Endothelial cell of umbilical vein (primary cell): Measurements from ENCODE around the gene SMC1A. TPM values are rescaled to one million over a fixed set of nuclear protein-coding genes. Genes with fewer than 3 reads are reported as not detected.
A peak's percentile ranks its signal among the peaks of the same experiment; 100 is the strongest.

ENCODE experiments used
- BruUV-seq: library from RNA; stranded (reverse); fragments of 400-500 nt; replicated peaks from 2 replicates; lab custom pipeline; 2021; lab: Mats Ljungman, UMichigan
- CTCF ChIA-PET: fragments of 300-600, 350-600 bp; sonication (Branson Sonifier 250); formaldehyde crosslinking; loops from one replicate; lab custom pipeline; 2021; ENCODE audit warnings: antibody characterized with exemption, inconsistent platforms; lab: Charles Lee
- POLR2A ChIA-PET: fragments of 300-600, 350-600 bp; sonication (Branson Sonifier 250); formaldehyde crosslinking; loops from one replicate; lab custom pipeline; 2021; ENCODE audit warnings: antibody characterized with exemption, inconsistent platforms; lab: Charles Lee
- DNase-seq: peaks from one replicate; pipeline ENCODE4 v3.0.0-alpha.2; 2011; ENCODE audit warnings: low read depth, low spot score
- FAIRE-seq: peaks from 2 replicates; lab custom pipeline; 2011; peaks lifted over from hg19 to GRCh38; lab: Jason Lieb, UNC
- H2AFZ ChIP-seq: 2 replicates; pipeline ENCODE4 v1.6.0; 2012; ENCODE audit warnings: low read depth, low read length, control low read depth, inconsistent platforms
- H3K27ac ChIP-seq: 2 replicates; pipeline ENCODE4 v1.5.1; 2011; ENCODE audit warnings: low read depth, mild to moderate bottlenecking, control low read depth, low read length, moderate library complexity; ENCODE audit not compliant: insufficient read depth
- H3K27me3 ChIP-seq, 2 experiments: 2 replicates each; pipeline versions ENCODE4 v1.6.0 to v1.6.1; 2011; ENCODE audit warnings: low read length in 2 of 2, mixed read lengths in 1 of 2; ENCODE audit not compliant: control insufficient read depth in 2 of 2, insufficient read depth in 2 of 2
- H3K36me3 ChIP-seq, 2 experiments: 2 replicates in 1 of 2; 3 replicates in 1 of 2; pipeline ENCODE4 v1.5.1; 2011; ENCODE audit warnings: low read length in 2 of 2, mild to moderate bottlenecking in 1 of 2, moderate library complexity in 1 of 2; ENCODE audit not compliant: control insufficient read depth in 2 of 2, insufficient read depth in 2 of 2; ENCODE audit errors: extremely low read depth in 1 of 2
- H3K4me1 ChIP-seq: 3 replicates; pipeline ENCODE4 v1.5.1; 2011; ENCODE audit warnings: mild to moderate bottlenecking, low read length; ENCODE audit not compliant: control insufficient read depth, insufficient read depth; ENCODE audit errors: extremely low read depth
- H3K4me2 ChIP-seq: 2 replicates; pipeline ENCODE4 v1.6.1; 2011; ENCODE audit warnings: low read length, control low read depth, mixed read lengths; ENCODE audit not compliant: insufficient read depth
- H3K4me3 ChIP-seq, 3 experiments: fragments of 200-600 bp in 1 of 3; sonication (generic), shearing (Covaris generic) in 1 of 3; replicated peaks in 1 of 3; 2 replicates each; pipeline ENCODE4 v1.5.1; 2011 to 2016; ENCODE audit warnings: control low read depth in 3 of 3, low read length in 3 of 3, mild to moderate bottlenecking in 2 of 3, inconsistent platforms in 1 of 3, low read depth in 1 of 3, moderate library complexity in 1 of 3; ENCODE audit not compliant: insufficient read depth in 1 of 3
- H3K79me2 ChIP-seq: 2 replicates; pipeline ENCODE4 v1.6.0; 2012; ENCODE audit warnings: low read length, inconsistent platforms; ENCODE audit not compliant: control insufficient read depth, insufficient read depth
- H3K9ac ChIP-seq: replicated peaks from 2 replicates; pipeline ENCODE3; 2011; ENCODE audit warnings: low read length, control low read depth; ENCODE audit not compliant: insufficient read depth; ENCODE audit errors: extremely low read depth
- H3K9me1 ChIP-seq: replicated peaks from 3 replicates; pipeline ENCODE4 v1.6.0; 2011; ENCODE audit warnings: mild to moderate bottlenecking, low read length; ENCODE audit not compliant: control insufficient read depth, insufficient read depth; ENCODE audit errors: extremely low read depth
- H3K9me3 ChIP-seq: replicated peaks from 2 replicates; pipeline ENCODE4 v1.5.1; 2012; ENCODE audit warnings: low read length, inconsistent platforms; ENCODE audit not compliant: control insufficient read depth, insufficient read depth
- H4K20me1 ChIP-seq: replicated peaks from 2 replicates; pipeline ENCODE3; 2011; ENCODE audit warnings: mild to moderate bottlenecking, low read length; ENCODE audit not compliant: control insufficient read depth, insufficient read depth; ENCODE audit errors: extremely low read depth
- CTCF ChIP-seq, 2 donors: IDR thresholded peaks; 1 replicate in 1 of 2; 2 replicates in 1 of 2; pipeline ENCODE4 v1.5.1; 2011; ENCODE audit warnings: low read length in 2 of 2, mild to moderate bottlenecking in 2 of 2, moderate library complexity in 2 of 2, control low read depth in 1 of 2, inconsistent platforms in 1 of 2, low read depth in 1 of 2; ENCODE audit not compliant: insufficient read depth in 1 of 2; ENCODE audit errors: extremely low read depth in 1 of 2
- FOS ChIP-seq: IDR thresholded peaks from 2 replicates; pipeline ENCODE4 v1.6.1; 2011; ENCODE audit warnings: mild to moderate bottlenecking, low read length, moderate library complexity, borderline replicate concordance; ENCODE audit not compliant: insufficient read depth
- GATA2 ChIP-seq: IDR thresholded peaks from 2 replicates; pipeline ENCODE4 v1.7.0; 2011; ENCODE audit warnings: low read depth, mild to moderate bottlenecking, moderate library complexity, mixed read lengths, low read length; ENCODE audit not compliant: insufficient read length, insufficient read depth
- JUN ChIP-seq: IDR thresholded peaks from 2 replicates; pipeline ENCODE4 v1.6.1; 2011; ENCODE audit warnings: borderline replicate concordance, low read depth; ENCODE audit not compliant: insufficient read length, insufficient read depth
- MAX ChIP-seq: IDR thresholded peaks from 2 replicates; pipeline ENCODE4 v1.6.1; 2011; ENCODE audit not compliant: insufficient read depth, insufficient read length
- POLR2A ChIP-seq: IDR thresholded peaks from 2 replicates; pipeline ENCODE4 v1.6.1; 2012; ENCODE audit warnings: low read depth, mild to moderate bottlenecking, control low read depth, low read length
- POLR2AphosphoS5 ChIP-seq: IDR thresholded peaks from 2 replicates; pipeline ENCODE4 v1.6.1; 2012; ENCODE audit warnings: low read depth, mild to moderate bottlenecking, control low read depth, low read length, moderate library complexity; ENCODE audit not compliant: insufficient read depth
- dilution Hi-C: fragments of 300-500 bp; cut with MboI; formaldehyde crosslinking; loops from one replicate; pipeline ENCODE4 v1.15.0; 2019; ENCODE audit warnings: low sequenced_read_pairs; ENCODE audit not compliant: extremely low pct_ligation_motif_present
- intact Hi-C: fragments of 100-400 bp; cut with micrococcal nuclease; formaldehyde crosslinking; loops from one replicate; pipeline ENCODE4 v1.10.0; 2022
- polyA plus RNA-seq, 4 experiments: library from polyadenylated mRNA; depleted of rRNA in 3 of 4; stranded (reverse) in 3 of 4; unstranded in 1 of 4; fragments of >200 nt; gene quantifications; 2 replicates each; pipeline versions ENCODE4 v1.2.1 to v1.2.3, GENCODE V29; 2011 to 2012; ENCODE audit warnings: missing spikeins in 1 of 4
- total RNA-seq: library from RNA; stranded (reverse); gene quantifications from 2 replicates; pipeline ENCODE4 v1.2.3, GENCODE V29; 2021

The SMC1A gene
- total and polyA plus RNA-seq, 2 donors (not counting 3 experiments of a cell fraction or from before 2014, with no cell fraction given): 15.4 to 75.9 TPM

GRCh38 chrX:53383376-53384076 is 38.9 kb downstream of the SMC1A start:
- H3K4me2 ChIP-seq: no peak overlapping the region
- H3K4me3 ChIP-seq: no peak overlapping the region
- DNase-seq: peak; percentile 28
- BruUV-seq: no TSS peak
- CTCF ChIA-PET: no interaction called here
- H3K79me2 ChIP-seq: no peaks in the 10 kb centered on the region
- TF ChIP-seq JUN (no peak), MAX (no peak), CTCF (IDR thresholded peaks at IDR 0.05; ENCODE audit: extremely low read depth in 1 of 2, insufficient read depth in 1 of 2, low read depth in 1 of 2, low read length in 2 of 2) (no peak), GATA2 (no peak), FOS (no peak), POLR2A (no peak), POLR2AphosphoS5 (no peak)
- H3K9ac ChIP-seq: no peak overlapping the region
- peak; percentile 28 for FAIRE-seq
- no peaks in the 10 kb centered on the region for H3K9me3 ChIP-seq
- peaks cover 2 to 22% of the 10 kb centered on the region in 2 experiments for H3K36me3 ChIP-seq
- no peak overlapping the region for H3K27ac ChIP-seq
- H2AFZ ChIP-seq: no peak overlapping the region
- no peaks in the 10 kb centered on the region for H4K20me1 ChIP-seq
- no peaks in the 10 kb centered on the region for H3K27me3 ChIP-seq
- no peaks in the 10 kb centered on the region for H3K9me1 ChIP-seq
- no peaks in the 10 kb centered on the region for H3K4me1 ChIP-seq
- POLR2A ChIA-PET: no interaction called here
- dilution Hi-C loops: no loop called here
- intact Hi-C loops: no loop called here
